SK-N-SH treated with all-trans-retinoic acid at 6 μM for 48 hours (cell line): ENCODE data around the gene PRMT2.

ENCODE experiments used
- ESRRG ChIP-seq: fragments of 250-450 bp; sonication (Bioruptor Pico); IDR thresholded peaks from 2 replicates; pipeline ENCODE4 v1.6.1; 2021; ENCODE audit warnings: mild to moderate bottlenecking
- TCF4 ChIP-seq: fragments of 250-450 bp; sonication (Bioruptor Pico); IDR thresholded peaks from 2 replicates; pipeline ENCODE4 v1.8.0; 2021; ENCODE audit warnings: mild to moderate bottlenecking, moderate library complexity, borderline replicate concordance

DNA sequence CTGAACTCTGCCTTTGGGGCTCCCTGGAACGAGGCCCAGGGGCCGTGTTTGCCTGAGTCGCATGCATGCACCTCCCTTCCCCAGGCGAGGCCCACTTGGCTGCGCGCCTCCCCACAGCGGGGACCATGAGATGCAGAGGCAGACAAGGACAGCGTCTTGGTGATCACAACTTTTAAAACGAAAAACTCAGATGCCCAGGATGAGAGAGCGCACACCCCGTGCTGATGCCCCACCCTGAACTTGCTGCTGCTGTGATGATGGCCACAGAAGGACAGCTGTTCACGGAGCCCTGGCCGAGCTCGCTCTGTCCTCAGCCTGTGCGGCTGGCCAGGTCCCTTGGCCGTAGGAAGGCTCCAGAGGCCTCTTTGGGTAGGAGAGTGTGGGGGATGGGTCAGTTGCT is 11.4 kb upstream of the PRMT2 start:
- TF ChIP-seq ESRRG (CRISPR knock-in tag) = no peak
- TF ChIP-seq TCF4 = no peak
